Activated CD8-positive, alpha-beta memory T cell treated with anti-CD3 and anti-CD28 coated beads for 24 hours (primary cell): Measurements from ENCODE around the gene CYYR1.

Source experiments
- DNase-seq: peaks from one replicate; pipeline ENCODE4 v3.0.0-alpha.2; 2020

The CYYR1 gene

GRCh38 chr21:26423511-26423910 is 149.6 kb downstream of the CYYR1 start:
- no peak for DNase-seq

GRCh38 chr21:26422706-26423105 is 150.4 kb downstream of the CYYR1 start:
- DNase-seq: no peak

GRCh38 chr21:26422138-26422537 is 150.9 kb downstream of the CYYR1 start:
- no peak for DNase-seq

- DNase-seq: no peak
Observed at GRCh38 chr21:26421724-26422123, 151.4 kb downstream of the CYYR1 start.
